ENCODE data around the gene IL36RN. TPM values are rescaled to one million over a fixed set of nuclear protein-coding genes. Genes with fewer than 3 reads are reported as not detected.

Gene IL36RN
- total and polyA plus RNA-seq, 2 of the 13 experiments (the other 11 are each of a cell fraction or from before 2014, with no cell fraction given): not detected

DNA sequence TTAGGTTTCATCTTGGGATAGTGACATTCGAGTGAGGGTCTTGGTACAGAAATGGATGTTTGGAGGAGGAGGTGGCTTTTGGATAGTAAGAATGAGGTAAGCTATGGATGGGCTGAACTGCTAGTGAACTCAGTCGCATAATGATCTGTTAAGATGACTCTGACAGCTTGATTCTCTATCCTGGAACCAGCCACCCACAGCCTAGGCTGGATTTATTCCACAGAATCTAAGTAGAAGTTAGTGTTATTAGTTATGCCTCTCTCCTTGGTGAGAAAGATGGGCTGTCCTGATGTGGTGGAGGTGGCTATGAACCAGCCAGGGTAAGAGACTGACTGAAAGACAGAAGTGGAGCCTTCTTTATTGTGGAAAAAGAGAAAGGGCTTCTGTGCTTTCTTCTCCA, 31.3 kb upstream of the IL36RN start:
- ChIA-PET POLR2A (no interaction called here), CTCF (ENCODE audit: low intra/inter-chr PET ratio, low total read pairs) (no interaction called here)
- Histone ChIP-seq H3K9me3 (ENCODE audit: low read length) (no peaks in the 10 kb centered on the region), H4K20me1 (ENCODE audit: insufficient read depth, low read length) (no peaks in the 10 kb centered on the region), H3K4me1 (ENCODE audit: insufficient read depth, low read length) (no peaks in the 10 kb centered on the region), H3K9ac (ENCODE audit: insufficient read depth, low read depth, low read length) (no peak overlapping the region), H3K27ac (ENCODE audit: extremely low read length, insufficient read depth, low read length) (no peak overlapping the region), H3K36me3 (replicated peaks in 1 of 2; ENCODE audit: control insufficient read depth in 1 of 2, insufficient read depth in 2 of 2, low read length in 2 of 2) (no peaks in the 10 kb centered on the region), H3K4me3 (replicated peaks in 1 of 3; ENCODE audit: insufficient read depth in 1 of 3, low read depth in 2 of 3, low read length in 3 of 3) (no peak overlapping the region), H3K27me3 (ENCODE audit: control insufficient read depth in 1 of 2, insufficient read depth in 2 of 2, low read length in 2 of 2) (peaks cover 0 to 10% of the 10 kb centered on the region in 2 experiments; a peak in 3 of 5 replicates), H2AFZ (ENCODE audit: low read length) (no peak overlapping the region), H3K79me2 (ENCODE audit: insufficient read depth, low read length) (no peaks in the 10 kb centered on the region), H3K4me2 (ENCODE audit: low read depth, low read length) (no peak overlapping the region)
- no peak for ATAC-seq
- no peak for DNase-seq (ENCODE audit: low spot score)
- TF ChIP-seq HES4 (CRISPR knock-in tag; IDR thresholded peaks at IDR 0.05; ENCODE audit: borderline replicate concordance) (no peak), JARID2 (CRISPR knock-in tag; IDR thresholded peaks at IDR 0.05; ENCODE audit: insufficient replicate concordance) (no peak), PPARG (CRISPR knock-in tag; conservative IDR thresholded peaks at IDR 0.05) (no peak), ZSCAN22 (CRISPR knock-in tag; IDR thresholded peaks at IDR 0.05) (no peak), ATRX (CRISPR knock-in tag; IDR thresholded peaks at IDR 0.05; ENCODE audit: borderline replicate concordance) (no peak), ATF1 (CRISPR knock-in tag; IDR thresholded peaks at IDR 0.05) (no peak), SIX1 (CRISPR knock-in tag; IDR thresholded peaks at IDR 0.05; ENCODE audit: borderline replicate concordance) (no peak), ZNF496 (CRISPR knock-in tag; IDR thresholded peaks at IDR 0.05; ENCODE audit: insufficient replicate concordance) (no peak), ARNTL (CRISPR knock-in tag; IDR thresholded peaks at IDR 0.05) (no peak), ZNF20 (CRISPR knock-in tag; IDR thresholded peaks at IDR 0.05) (no peak)
- TF ChIP-seq, protein P1, sequence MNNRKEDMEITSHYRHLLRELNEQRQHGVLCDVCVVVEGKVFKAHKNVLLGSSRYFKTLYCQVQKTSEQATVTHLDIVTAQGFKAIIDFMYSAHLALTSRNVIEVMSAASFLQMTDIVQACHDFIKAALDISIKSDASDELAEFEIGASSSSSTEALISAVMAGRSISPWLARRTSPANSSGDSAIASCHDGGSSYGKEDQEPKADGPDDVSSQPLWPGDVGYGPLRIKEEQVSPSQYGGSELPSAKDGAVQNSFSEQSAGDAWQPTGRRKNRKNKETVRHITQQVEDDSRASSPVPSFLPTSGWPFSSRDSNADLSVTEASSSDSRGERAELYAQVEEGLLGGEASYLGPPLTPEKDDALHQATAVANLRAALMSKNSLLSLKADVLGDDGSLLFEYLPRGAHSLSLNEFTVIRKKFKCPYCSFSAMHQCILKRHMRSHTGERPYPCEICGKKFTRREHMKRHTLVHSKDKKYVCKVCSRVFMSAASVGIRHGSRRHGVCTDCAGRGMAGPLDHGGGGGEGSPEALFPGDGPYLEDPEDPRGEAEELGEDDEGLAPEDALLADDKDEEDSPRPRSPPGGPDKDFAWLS (CRISPR knock-in tag; IDR thresholded peaks at IDR 0.05; ENCODE audit: borderline replicate concordance): no peak
- FAIRE-seq: no peak
- 2% methylated on average over 2 of the region's 2 CpGs for WGBS (ENCODE audit: low lambda C conversion rate)
- intact Hi-C loops (cut with micrococcal nuclease; ENCODE audit: unreplicated experiment): no loop called here
- no TSS peak for BruUV-seq (replicated peaks)
- in situ Hi-C loops (cut with HindIII; ENCODE audit: extremely low pct_ligation_motif_present, low pct_unique_long_range_greater_than_20kb): no loop called here

All from HepG2 (cell line).